BJ (cell line): ENCODE measurements around the gene TTC9C. TPM values are rescaled to one million over a fixed set of nuclear protein-coding genes. Genes with fewer than 3 reads are reported as not detected.
A peak's percentile ranks its signal among the peaks of the same experiment; 100 is the strongest.
"Not testable (repeated sequence)": the region's sequence is repeated elsewhere in the genome, so short reads cannot be mapped to it uniquely, and the experiment has no call there.

Source experiments
- CTCF ChIA-PET: fragments of 350-600 bp; formaldehyde crosslinking; extraction: SDS; loops from one replicate; lab custom pipeline; 2021; ENCODE audit warnings: antibody characterized with exemption, inconsistent platforms; lab: Yijun Ruan, JAX
- POLR2A ChIA-PET: fragments of 300-600 bp; sonication (Branson Sonifier 250); formaldehyde crosslinking; extraction: SDS; loops from one replicate; lab custom pipeline; 2021; ENCODE audit warnings: antibody characterized with exemption; lab: Charles Lee
- DNase-seq: peaks from one replicate; pipeline ENCODE4 v3.0.0-alpha.2; 2011; ENCODE audit warnings: low read depth
- H3K27me3 ChIP-seq: 2 replicates; pipeline ENCODE4 v1.6.0; 2011; ENCODE audit warnings: low read length; ENCODE audit not compliant: control insufficient read depth, insufficient read depth
- H3K36me3 ChIP-seq: 2 replicates; pipeline ENCODE4 v1.5.1; 2011; ENCODE audit warnings: low read length; ENCODE audit not compliant: control insufficient read depth, insufficient read depth
- H3K4me3 ChIP-seq: 2 replicates; pipeline ENCODE4 v1.5.1; 2011; ENCODE audit warnings: low read depth, mild to moderate bottlenecking, control low read depth, low read length
- polyA plus RNA-seq: library from polyadenylated mRNA; depleted of rRNA; stranded (reverse); fragments of >200 nt; gene quantifications from 2 replicates; pipeline ENCODE4 v1.2.3, GENCODE V29; 2011
- TF ChIP-seq, protein P1 (sequence below): IDR thresholded peaks from 2 replicates; pipeline ENCODE4 v1.5.1; 2011; ENCODE audit warnings: low read depth, mild to moderate bottlenecking, control low read depth, inconsistent platforms, low read length, moderate library complexity; ENCODE audit not compliant: insufficient read depth

The TTC9C gene
- polyA plus RNA-seq, 1 experiment, result 31.7 TPM

DNA sequence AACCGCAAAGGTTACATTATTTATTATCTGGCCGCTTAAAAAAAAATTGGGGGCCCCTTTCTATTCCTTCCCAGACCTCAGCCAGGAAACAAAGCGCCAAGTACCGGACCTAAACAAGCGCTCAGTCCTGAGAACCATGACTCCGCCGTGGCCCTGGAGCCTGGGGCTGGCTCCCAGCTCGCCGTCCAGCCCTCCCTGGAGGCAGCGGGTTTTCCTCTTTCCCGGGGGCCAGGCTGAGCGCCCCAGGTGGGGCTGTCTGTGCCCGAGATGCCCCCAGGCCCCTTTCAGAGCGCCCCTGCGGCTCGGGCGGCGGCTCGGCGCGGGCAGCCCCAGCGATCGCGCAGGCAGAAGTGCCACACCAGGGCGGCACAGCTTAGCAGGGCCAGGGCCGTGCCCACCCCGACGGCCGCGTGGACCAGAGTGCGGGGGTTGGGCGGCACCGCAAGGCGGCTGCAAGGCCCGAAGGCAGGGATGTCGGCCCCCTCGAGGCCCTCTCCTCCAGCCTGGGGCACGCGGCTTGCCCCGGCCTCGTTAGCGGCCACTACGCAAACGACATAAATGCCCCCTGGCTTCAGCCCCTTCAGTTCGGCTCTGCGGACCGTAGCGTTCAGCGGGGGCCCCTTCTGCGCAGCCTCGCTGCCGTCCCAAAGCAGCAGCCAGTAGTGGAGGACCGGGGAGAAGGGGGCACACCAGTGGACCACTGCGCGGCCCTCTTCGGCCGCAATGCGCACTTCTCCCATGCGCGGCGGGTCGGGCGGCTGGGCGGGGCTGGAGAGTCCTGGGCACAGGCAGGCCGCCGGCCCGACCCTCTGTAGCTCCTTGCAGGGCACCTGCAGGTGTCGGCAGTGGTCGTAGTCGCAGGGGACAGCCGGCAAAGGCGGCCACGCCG lies 40.5 kb upstream of the TTC9C start:
- TF ChIP-seq, protein P1, sequence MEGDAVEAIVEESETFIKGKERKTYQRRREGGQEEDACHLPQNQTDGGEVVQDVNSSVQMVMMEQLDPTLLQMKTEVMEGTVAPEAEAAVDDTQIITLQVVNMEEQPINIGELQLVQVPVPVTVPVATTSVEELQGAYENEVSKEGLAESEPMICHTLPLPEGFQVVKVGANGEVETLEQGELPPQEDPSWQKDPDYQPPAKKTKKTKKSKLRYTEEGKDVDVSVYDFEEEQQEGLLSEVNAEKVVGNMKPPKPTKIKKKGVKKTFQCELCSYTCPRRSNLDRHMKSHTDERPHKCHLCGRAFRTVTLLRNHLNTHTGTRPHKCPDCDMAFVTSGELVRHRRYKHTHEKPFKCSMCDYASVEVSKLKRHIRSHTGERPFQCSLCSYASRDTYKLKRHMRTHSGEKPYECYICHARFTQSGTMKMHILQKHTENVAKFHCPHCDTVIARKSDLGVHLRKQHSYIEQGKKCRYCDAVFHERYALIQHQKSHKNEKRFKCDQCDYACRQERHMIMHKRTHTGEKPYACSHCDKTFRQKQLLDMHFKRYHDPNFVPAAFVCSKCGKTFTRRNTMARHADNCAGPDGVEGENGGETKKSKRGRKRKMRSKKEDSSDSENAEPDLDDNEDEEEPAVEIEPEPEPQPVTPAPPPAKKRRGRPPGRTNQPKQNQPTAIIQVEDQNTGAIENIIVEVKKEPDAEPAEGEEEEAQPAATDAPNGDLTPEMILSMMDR, result no peak
- Histone ChIP-seq H3K27me3 (no peaks in the 10 kb centered on the region), H3K36me3 (peaks cover 13% of the 10 kb centered on the region), H3K4me3 (peak overlapping the region; percentile 5; the same call in 1 of the 2 replicates)
- ChIA-PET POLR2A (no interaction called here), CTCF (interaction anchor here (2.6 to 4.0 kb wide), 2 partner anchors 11 to 95 kb away, joined by 5 to 13 read pairs; partner anchors contain the start of gene TUT1)
- no peak for DNase-seq

DNA sequence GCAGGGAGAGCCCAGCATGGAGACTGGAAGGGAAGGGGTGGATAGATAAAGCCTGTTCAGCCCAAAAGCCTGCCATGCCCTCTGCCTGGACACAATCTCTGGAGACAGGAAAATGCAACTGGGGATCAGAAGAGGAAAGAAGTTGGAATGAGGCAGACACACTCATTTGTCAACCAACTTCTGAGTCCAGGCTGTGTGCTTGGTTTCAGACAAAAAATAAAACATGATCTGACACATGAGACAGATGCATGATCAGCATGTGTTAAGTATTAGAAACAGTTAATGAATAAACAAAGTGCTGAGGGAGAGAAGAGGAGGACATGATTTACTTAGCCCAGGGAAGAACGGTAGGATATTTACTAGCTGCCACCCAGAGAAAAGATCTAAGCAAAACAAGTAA lies 39.8 kb upstream of the TTC9C start:
- peak overlapping the region; percentile 0 for H3K4me3 ChIP-seq
- no peaks in the 10 kb centered on the region for H3K27me3 ChIP-seq
- TF ChIP-seq, protein P1, result no peak
- CTCF ChIA-PET, result interaction anchor here (1.5 to 4.0 kb wide), 6 partner anchors 11 to 98 kb away, joined by 3 to 13 read pairs (median 6); partner anchors contain the start of genes C11orf98, CSKMT, LBHD1 and TMEM179B
- POLR2A ChIA-PET, result interaction anchor here (1.1 to 1.5 kb wide), 2 partner anchors 24 to 115 kb away, joined by 5 to 7 read pairs; partner anchors contain the start of genes C11orf98, CSKMT and EEF1G
- peaks cover 16% of the 10 kb centered on the region for H3K36me3 ChIP-seq
- DNase-seq, result no peak

DNA sequence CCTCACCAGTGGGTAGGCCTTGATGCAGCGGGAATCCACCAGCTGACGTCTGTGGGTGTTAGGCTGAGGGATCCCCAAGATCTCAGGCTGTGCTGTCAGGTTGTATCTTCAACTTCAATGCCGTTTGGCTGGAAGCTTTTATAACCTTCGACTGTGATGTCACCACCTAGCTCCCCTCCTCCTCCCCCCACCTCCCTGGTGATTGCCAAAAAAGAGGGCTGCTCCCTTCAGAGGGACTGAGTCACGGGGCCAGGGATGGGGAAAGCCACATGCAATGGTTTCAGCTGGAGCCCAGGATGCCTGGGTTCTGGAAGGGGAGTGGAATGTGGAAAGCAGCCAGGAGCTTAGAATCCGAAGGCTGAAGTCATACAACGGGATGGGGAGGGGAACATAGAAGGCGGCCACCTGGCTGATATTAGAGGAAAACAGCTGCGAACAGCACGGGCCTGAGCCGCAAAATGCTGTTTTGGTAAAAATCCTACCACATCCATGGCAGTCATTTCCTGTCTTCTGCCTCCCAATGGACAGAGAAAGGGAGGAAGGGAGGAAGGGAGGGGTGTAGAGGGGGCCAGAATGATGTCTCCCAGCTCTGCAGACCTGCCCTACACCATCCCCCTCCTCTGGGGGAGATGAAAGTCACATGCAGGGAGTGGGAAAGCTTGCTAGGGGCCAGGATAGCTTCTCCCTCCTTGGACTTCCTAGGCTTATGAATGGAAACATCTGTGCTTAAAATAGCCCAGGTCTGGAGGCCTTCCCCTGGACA lies 38.7 kb upstream of the TTC9C start, which contains the start of gene LRRN4CL:
TSS of gene LRRN4CL (minus strand) at position 110 of the 763 bp plus-strand sequence. CDS start 1,022 bp downstream, outside the sequence.
- TF ChIP-seq, protein P1, result no peak
- POLR2A ChIA-PET, result interaction anchor here (0.6 to 1.5 kb wide), 6 partner anchors 18 to 295 kb away, joined by 3 to 7 read pairs (median 3); partner anchors contain the start of genes C11orf98, CSKMT, EEF1G and LBHD1
- Histone ChIP-seq H3K36me3 (peaks cover 16% of the 10 kb centered on the region), H3K27me3 (no peaks in the 10 kb centered on the region), H3K4me3 (peak within 1 kb of the TSS; percentile 16)
- CTCF ChIA-PET, result interaction anchor here (0.7 to 4.0 kb wide), 11 partner anchors 9 to 192 kb away, joined by 3 to 33 read pairs (median 5); partner anchors contain the start of genes C11orf98, CSKMT, LBHD1 and TMEM179B
- peak; percentile 91 for DNase-seq

DNA sequence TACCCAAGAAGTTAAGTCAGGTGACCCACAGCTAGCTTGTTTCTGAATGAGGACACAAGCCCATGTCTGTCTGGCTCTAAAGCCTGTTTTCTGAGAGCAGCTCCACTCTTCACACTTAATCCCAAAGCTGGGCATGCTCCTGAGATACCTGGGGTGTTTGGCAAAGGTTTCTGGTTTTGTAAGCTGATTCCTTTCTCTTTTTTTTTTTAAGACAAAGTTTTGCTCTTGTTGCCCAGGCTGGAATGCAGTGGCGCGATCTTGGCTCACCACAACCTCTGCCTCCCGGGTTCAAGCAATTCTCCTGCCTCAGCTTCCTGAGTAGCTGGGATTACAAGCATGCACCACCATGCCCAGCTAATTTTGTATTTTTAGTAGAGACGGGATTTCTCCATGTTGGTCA lies 34.7 kb upstream of the TTC9C start:
- POLR2A ChIA-PET, result not testable (repeated sequence)
- CTCF ChIA-PET, result interaction anchor here (0.6 to 3.8 kb wide), 15 partner anchors 13 to 299 kb away, joined by 3 to 40 read pairs (median 4); partner anchors contain the start of genes HNRNPUL2, LBHD1, MTA2 and UBXN1

DNA sequence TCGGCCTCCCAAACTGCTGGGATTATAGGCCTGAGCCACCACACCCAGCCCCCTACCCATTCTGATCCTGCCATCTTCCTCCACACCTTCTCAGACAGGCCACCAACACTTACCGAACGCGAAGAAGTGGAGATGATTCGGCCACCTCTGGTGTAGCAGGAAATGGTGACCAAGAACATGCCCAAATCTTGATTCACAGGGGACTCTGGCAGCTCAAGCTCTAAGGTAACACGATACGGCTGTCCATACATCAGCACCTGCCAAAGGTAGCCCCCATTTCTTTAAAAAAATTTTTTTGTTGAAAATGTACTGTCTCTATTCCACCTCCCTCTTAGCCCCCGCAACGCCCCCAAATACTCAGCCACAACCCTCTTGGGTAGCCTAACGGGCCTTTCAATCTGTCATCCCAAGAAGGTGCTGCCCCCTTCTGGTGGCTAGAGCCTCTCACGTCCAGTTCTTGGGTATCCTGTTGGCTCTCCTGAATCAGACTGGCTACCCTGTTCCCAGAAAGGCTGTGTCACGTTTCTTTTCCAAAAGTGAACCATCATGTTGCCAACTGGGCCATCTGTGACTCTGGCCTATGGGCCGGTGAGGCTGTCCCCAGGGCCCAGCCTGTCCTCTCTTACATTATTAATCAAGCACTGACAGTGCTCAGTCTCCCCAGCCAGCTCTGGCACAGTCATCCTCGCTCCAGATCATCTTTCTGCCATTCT lies 33.7 kb upstream of the TTC9C start:
- H3K4me3 ChIP-seq, result no peak overlapping the region
- no peaks in the 10 kb centered on the region for H3K27me3 ChIP-seq
- peaks cover 16% of the 10 kb centered on the region for H3K36me3 ChIP-seq
- DNase-seq, result no peak
- ChIA-PET POLR2A (no interaction called here), CTCF (interaction anchor here (0.7 to 3.8 kb wide), 23 partner anchors 8 to 313 kb away, joined by 3 to 40 read pairs (median 4); partner anchors contain the start of genes B3GAT3, HNRNPUL2, LBHD1 and UBXN1)
- TF ChIP-seq, protein P1, result peak; percentile 88

More for the DNA sequence above, 34.7 kb upstream of the TTC9C start:
- H3K4me3 ChIP-seq, H3K27me3 ChIP-seq, DNase-seq: not testable (repeated sequence)
- H3K36me3 ChIP-seq, result peaks cover 16% of the 10 kb centered on the region
